ENCODE results near the gene MRFAP1L1. TPM values are rescaled to one million over a fixed set of nuclear protein-coding genes. Genes with fewer than 3 reads are reported as not detected.

Gene MRFAP1L1
- total and polyA plus RNA-seq, 10 of the 15 experiments (the other 5 are each of a cell fraction or from before 2014, with no cell fraction given) = 30.6 to 85.1 (median 52.9) TPM

DNA sequence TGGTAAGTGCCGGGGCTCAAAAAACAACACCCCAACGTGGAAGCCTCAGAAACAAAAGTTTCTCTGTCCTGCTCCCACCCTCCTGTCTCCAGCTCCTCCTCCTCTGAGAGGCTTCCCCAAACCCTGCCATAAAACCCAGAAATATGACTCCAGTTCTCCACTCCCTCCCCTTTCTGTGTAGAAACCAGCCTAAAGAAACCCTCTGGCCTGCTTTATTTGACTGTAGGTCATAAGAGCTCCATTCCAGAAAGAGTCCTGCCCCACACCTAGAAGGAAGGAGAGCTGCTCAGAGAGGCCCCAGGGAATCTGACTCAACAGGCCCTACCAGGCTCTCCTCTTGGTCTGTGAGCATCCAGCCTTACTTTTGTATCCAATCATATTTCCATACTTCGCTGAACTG, 16.9 kb downstream of the MRFAP1L1 start:
- intact Hi-C loops (cut with micrococcal nuclease; ENCODE audit: unreplicated experiment) = no loop called here
- ChIA-PET RAD21 (ENCODE audit: unreplicated experiment) (no interaction called here), POLR2A (no interaction called here), SMC1A (ENCODE audit: uncharacterized antibody, unreplicated experiment) (no interaction called here), CTCF (no interaction called here)
- peaks cover 16% of the 10 kb centered on the region for H3K4me1 ChIP-seq (ENCODE audit: control insufficient read depth, insufficient read depth, low read length)
- H4K20me1 ChIP-seq (ENCODE audit: control insufficient read depth, insufficient read depth) = no peaks in the 10 kb centered on the region
- no peak overlapping the region for H3K4me3 ChIP-seq
- H3K9me3 ChIP-seq (replicated peaks; ENCODE audit: control insufficient read depth, insufficient read depth, low read length) = no peaks in the 10 kb centered on the region
- no peak overlapping the region for H3K9ac ChIP-seq (ENCODE audit: control insufficient read depth, insufficient read depth, low read length)
- H3K36me3 ChIP-seq (ENCODE audit: control insufficient read depth in 2 of 2, insufficient read depth in 2 of 2, low read length in 1 of 2) = no peaks in the 10 kb centered on the region
- BruUV-seq (replicated peaks) = no TSS peak
- H3K27me3 ChIP-seq (replicated peaks in 1 of 2; ENCODE audit: control insufficient read depth in 2 of 2, insufficient read depth in 2 of 2, low read length in 1 of 2) = no peaks in the 10 kb centered on the region
- no peak overlapping the region for H3K4me2 ChIP-seq (ENCODE audit: control insufficient read depth, insufficient read depth)
- no peak overlapping the region for H2AFZ ChIP-seq (ENCODE audit: control insufficient read depth, low read depth, low read length)
- no peak for ATAC-seq
- FAIRE-seq = no peak
- TF ChIP-seq RAD21 (IDR thresholded peaks at IDR 0.05; ENCODE audit: insufficient read depth, low read depth, low read length) = no peak
- no peak for TF ChIP-seq NFXL1 (IDR thresholded peaks at IDR 0.05; ENCODE audit: borderline replicate concordance)
- no peak for TF ChIP-seq SMC3 (IDR thresholded peaks at IDR 0.05; ENCODE audit: borderline replicate concordance, low read length)
- TF ChIP-seq, protein P1, sequence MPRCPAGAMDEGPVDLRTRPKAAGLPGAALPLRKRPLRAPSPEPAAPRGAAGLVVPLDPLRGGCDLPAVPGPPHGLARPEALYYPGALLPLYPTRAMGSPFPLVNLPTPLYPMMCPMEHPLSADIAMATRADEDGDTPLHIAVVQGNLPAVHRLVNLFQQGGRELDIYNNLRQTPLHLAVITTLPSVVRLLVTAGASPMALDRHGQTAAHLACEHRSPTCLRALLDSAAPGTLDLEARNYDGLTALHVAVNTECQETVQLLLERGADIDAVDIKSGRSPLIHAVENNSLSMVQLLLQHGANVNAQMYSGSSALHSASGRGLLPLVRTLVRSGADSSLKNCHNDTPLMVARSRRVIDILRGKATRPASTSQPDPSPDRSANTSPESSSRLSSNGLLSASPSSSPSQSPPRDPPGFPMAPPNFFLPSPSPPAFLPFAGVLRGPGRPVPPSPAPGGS (IDR thresholded peaks at IDR 0.05; ENCODE audit: borderline replicate concordance, insufficient read depth, low read depth, low read length, poor library complexity, severe bottlenecking) = no peak
- no peak for TF ChIP-seq STAT1 (conservative IDR thresholded peaks at IDR 0.05)
- TF ChIP-seq RAD51 (IDR thresholded peaks at IDR 0.05) = no peak
- TF ChIP-seq CBFB (IDR thresholded peaks at IDR 0.05; ENCODE audit: low read depth) = no peak
- TF ChIP-seq TARDBP (IDR thresholded peaks at IDR 0.05; ENCODE audit: borderline replicate concordance) = no peak
- TF ChIP-seq, protein P2, sequence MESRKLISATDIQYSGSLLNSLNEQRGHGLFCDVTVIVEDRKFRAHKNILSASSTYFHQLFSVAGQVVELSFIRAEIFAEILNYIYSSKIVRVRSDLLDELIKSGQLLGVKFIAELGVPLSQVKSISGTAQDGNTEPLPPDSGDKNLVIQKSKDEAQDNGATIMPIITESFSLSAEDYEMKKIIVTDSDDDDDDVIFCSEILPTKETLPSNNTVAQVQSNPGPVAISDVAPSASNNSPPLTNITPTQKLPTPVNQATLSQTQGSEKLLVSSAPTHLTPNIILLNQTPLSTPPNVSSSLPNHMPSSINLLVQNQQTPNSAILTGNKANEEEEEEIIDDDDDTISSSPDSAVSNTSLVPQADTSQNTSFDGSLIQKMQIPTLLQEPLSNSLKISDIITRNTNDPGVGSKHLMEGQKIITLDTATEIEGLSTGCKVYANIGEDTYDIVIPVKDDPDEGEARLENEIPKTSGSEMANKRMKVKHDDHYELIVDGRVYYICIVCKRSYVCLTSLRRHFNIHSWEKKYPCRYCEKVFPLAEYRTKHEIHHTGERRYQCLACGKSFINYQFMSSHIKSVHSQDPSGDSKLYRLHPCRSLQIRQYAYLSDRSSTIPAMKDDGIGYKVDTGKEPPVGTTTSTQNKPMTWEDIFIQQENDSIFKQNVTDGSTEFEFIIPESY (IDR thresholded peaks at IDR 0.05) = no peak
- DNase-seq (ENCODE audit: low read depth, low spot score) = no peak
- no peak overlapping the region for H3K27ac ChIP-seq (ENCODE audit: control insufficient read depth, insufficient read depth)
- H3K79me2 ChIP-seq (ENCODE audit: control insufficient read depth, insufficient read depth, low read length) = no peaks in the 10 kb centered on the region
- 44% methylated on average over 3 of the region's 3 CpGs for WGBS (ENCODE audit: insufficient coverage, insufficient replicate concordance, low lambda C conversion rate, missing lambda C conversion rate)
- in situ Hi-C loops (cut with MboI) = no loop called here

Data from GM12878 (cell line).